Hepatocyte (in vitro differentiated cells): ENCODE measurements around the gene ERC2. TPM values are rescaled to one million over a fixed set of nuclear protein-coding genes. Genes with fewer than 3 reads are reported as not detected.

Experiments
- DNase-seq: peaks from one replicate; pipeline ENCODE4 v3.0.0-alpha.2; 2016; ENCODE audit warnings: low spot score
- H2AFZ ChIP-seq: fragments of 200-600 bp; sonication (generic); 2 replicates; pipeline ENCODE4 v1.6.0; 2016; ENCODE audit warnings: antibody characterized with exemption, mild to moderate bottlenecking
- H3K27ac ChIP-seq: fragments of 200-600 bp; sonication (generic); 2 replicates; pipeline ENCODE4 v1.5.1; 2016; ENCODE audit warnings: mild to moderate bottlenecking
- H3K27me3 ChIP-seq: fragments of 200-600 bp; sonication (generic); 2 replicates; pipeline ENCODE4 v1.6.1; 2016
- H3K36me3 ChIP-seq: fragments of 200-600 bp; sonication (generic); replicated peaks from 2 replicates; pipeline ENCODE4 v1.5.1; 2016; ENCODE audit warnings: low read depth; ENCODE audit not compliant: insufficient read depth
- H3K4me1 ChIP-seq: fragments of 200-600 bp; sonication (generic); 2 replicates; pipeline ENCODE4 v1.5.1; 2016; ENCODE audit warnings: mild to moderate bottlenecking, moderate library complexity; ENCODE audit not compliant: insufficient read depth
- H3K4me2 ChIP-seq: fragments of 200-600 bp; sonication (generic); 2 replicates; pipeline ENCODE4 v1.6.0; 2016
- H3K4me3 ChIP-seq: fragments of 200-600 bp; sonication (generic); 2 replicates; pipeline ENCODE4 v1.5.1; 2016; ENCODE audit warnings: mild to moderate bottlenecking
- H3K79me2 ChIP-seq: fragments of 200-600 bp; sonication (generic); 2 replicates; pipeline ENCODE4 v1.6.0; 2017; ENCODE audit warnings: mild to moderate bottlenecking
- H3K9me2 ChIP-seq: fragments of 200-600 bp; sonication (generic); replicated peaks from 2 replicates; pipeline ENCODE4 v1.6.0; 2017; ENCODE audit warnings: mild to moderate bottlenecking; ENCODE audit not compliant: insufficient read depth
- H3K9me3 ChIP-seq: fragments of 200-600 bp; sonication (generic); 2 replicates; pipeline ENCODE4 v1.5.1; 2016; ENCODE audit warnings: low read depth, mild to moderate bottlenecking
- H4K20me1 ChIP-seq: fragments of 200-600 bp; sonication (generic); 2 replicates; pipeline ENCODE4 v1.6.0; 2016; ENCODE audit warnings: mild to moderate bottlenecking; ENCODE audit not compliant: insufficient read depth, poor library complexity, severe bottlenecking
- EZH2 ChIP-seq: fragments of 200-600 bp; sonication (generic); IDR thresholded peaks from 2 replicates; pipeline ENCODE4 v1.6.1; 2016; ENCODE audit warnings: antibody characterized with exemption, mild to moderate bottlenecking, borderline replicate concordance
- EZH2phosphoT487 ChIP-seq: fragments of 200-600 bp; sonication (generic); IDR thresholded peaks from one replicate; pipeline ENCODE4 v1.6.1; 2018; ENCODE audit warnings: antibody characterized with exemption, mild to moderate bottlenecking, low read depth, moderate library complexity; ENCODE audit not compliant: unreplicated experiment, severe bottlenecking
- whole genome bisulfite sequencing: methylation state at CpG from one replicate; pipeline ENCODE4 v1.1.6; 2016; ENCODE audit warnings: low lambda C conversion rate; ENCODE audit errors: missing lambda C conversion rate; 5-methylcytosine and 5-hydroxymethylcytosine counted together
- polyA plus RNA-seq: library from polyadenylated mRNA; unstranded; fragments of >200 nt; fragmentation: Nextera tagmentation; extraction: Ambion mirVana; gene quantifications from 2 replicates; pipeline ENCODE4 v1.2.1, GENCODE V29; 2016
- total RNA-seq: library from RNA; depleted of rRNA; stranded (reverse); fragments of >200 nt; gene quantifications from 2 replicates; pipeline ENCODE4 v1.2.3, GENCODE V29; 2014
- TF ChIP-seq, protein P1 (sequence below): fragments of 200-600 bp; sonication (generic); IDR thresholded peaks from 2 replicates; pipeline ENCODE4 v1.5.1; 2016; ENCODE audit warnings: antibody characterized with exemption, mild to moderate bottlenecking; ENCODE audit not compliant: poor library complexity

Gene ERC2
- total and polyA plus RNA-seq, 2 experiments from 2014 or later: 1.2 to 5.3 TPM

DNA sequence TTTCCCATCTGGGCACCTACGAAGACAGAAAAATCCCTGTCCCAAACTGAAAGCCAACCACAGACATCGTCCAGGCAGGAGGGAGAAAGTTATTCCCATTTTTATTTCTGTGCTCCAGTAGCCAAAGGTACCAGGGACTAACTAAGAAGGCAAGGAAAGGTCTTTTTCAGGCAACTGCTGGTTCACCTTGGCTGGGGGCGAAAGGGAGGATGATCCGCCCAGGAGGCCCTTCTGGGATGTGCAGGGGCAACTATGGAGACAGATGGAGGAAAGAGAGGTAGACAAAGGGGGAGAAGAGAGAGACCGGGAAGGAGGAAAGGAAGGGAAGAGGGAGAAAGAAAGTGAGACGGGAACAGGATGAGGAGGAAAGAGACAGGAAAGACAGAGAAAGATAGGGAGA is 994.5 kb downstream of the ERC2 start:
- TF ChIP-seq EZH2phosphoT487 (no peak), EZH2 (no peak)
- TF ChIP-seq, protein P1, sequence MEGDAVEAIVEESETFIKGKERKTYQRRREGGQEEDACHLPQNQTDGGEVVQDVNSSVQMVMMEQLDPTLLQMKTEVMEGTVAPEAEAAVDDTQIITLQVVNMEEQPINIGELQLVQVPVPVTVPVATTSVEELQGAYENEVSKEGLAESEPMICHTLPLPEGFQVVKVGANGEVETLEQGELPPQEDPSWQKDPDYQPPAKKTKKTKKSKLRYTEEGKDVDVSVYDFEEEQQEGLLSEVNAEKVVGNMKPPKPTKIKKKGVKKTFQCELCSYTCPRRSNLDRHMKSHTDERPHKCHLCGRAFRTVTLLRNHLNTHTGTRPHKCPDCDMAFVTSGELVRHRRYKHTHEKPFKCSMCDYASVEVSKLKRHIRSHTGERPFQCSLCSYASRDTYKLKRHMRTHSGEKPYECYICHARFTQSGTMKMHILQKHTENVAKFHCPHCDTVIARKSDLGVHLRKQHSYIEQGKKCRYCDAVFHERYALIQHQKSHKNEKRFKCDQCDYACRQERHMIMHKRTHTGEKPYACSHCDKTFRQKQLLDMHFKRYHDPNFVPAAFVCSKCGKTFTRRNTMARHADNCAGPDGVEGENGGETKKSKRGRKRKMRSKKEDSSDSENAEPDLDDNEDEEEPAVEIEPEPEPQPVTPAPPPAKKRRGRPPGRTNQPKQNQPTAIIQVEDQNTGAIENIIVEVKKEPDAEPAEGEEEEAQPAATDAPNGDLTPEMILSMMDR: no peak
- no peak for DNase-seq
- Histone ChIP-seq H3K4me1 (no peaks in the 10 kb centered on the region), H3K27me3 (no peaks in the 10 kb centered on the region), H3K4me3 (no peak overlapping the region), H3K79me2 (peaks cover 71% of the 10 kb centered on the region), H3K9me2 (no peaks in the 10 kb centered on the region), H3K27ac (peak overlapping the region; percentile 70), H3K9me3 (no peaks in the 10 kb centered on the region), H3K4me2 (peak overlapping the region; percentile 59), H2AFZ (no peak overlapping the region), H4K20me1 (peaks cover 7% of the 10 kb centered on the region), H3K36me3 (no peaks in the 10 kb centered on the region)
- 84% methylated on average over 6 of the region's 6 CpGs for WGBS

DNA sequence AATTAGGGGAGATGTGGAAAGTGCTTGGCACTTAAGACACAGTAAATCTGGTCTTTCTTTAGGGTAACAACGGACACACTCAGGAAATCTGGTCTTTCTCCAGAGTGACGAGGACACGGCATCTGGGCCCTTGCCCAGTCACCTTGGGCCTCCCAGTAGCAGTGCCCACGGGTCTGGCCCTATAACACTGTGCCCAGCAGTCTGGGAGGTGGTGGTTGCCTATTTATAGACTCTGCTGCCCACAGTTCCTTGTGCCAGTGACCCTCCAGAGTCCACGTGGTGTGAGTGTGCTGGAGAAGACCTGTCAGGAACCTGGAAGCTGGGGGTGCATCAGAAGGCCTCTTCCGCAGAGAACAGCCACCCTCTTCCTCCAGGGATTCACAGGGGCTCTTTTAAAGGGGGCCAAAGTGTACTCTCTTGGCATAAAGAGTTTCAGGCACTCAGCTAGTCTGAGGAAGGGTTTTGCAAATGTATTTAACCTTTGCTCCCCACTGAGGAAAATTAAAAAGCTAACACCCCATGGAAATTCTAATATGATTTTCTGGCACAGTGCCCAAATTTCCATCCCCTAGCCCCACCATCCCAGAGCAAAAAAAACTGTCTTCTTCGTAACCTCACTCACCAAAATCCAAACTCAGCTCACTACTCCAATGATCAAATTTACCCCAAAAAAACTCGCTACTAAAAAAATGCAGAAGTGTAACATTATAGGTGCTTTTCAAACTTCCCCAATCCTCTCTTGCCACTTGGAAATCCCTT is 996.6 kb downstream of the ERC2 start:
- Histone ChIP-seq H3K4me1 (no peaks in the 10 kb centered on the region), H3K9me3 (no peaks in the 10 kb centered on the region), H3K36me3 (no peaks in the 10 kb centered on the region), H3K27me3 (no peaks in the 10 kb centered on the region), H3K27ac (peak overlapping the region; percentile 70), H3K9me2 (no peaks in the 10 kb centered on the region), H3K79me2 (peaks cover 56% of the 10 kb centered on the region), H2AFZ (no peak overlapping the region), H4K20me1 (peaks cover 7% of the 10 kb centered on the region), H3K4me3 (no peak overlapping the region), H3K4me2 (peak overlapping the region; percentile 59)
- TF ChIP-seq, protein P1: no peak
- TF ChIP-seq EZH2phosphoT487 (no peak), EZH2 (no peak)
- no peak for DNase-seq
- WGBS: 79% methylated on average over 8 of the region's 8 CpGs

DNA sequence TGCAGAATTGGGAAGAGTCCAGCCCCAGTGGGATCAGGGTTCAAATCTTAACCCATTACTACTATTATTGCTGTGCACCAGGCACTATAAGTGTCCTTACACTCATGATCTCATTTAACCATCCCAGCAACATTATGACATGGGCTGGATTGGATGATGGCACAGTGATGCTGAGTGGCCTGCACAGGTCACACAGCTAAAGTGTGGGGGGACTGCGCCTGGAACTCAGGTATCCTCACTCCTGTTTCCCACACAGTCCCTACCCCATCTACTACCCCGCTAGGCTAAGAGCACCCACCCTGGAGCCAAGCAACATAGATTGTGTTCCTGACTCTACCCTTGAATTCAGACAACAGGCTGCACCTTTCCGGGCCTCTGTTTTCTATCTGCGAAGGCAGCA is 997.2 kb downstream of the ERC2 start:
- Histone ChIP-seq H3K27me3 (no peaks in the 10 kb centered on the region), H3K4me1 (no peaks in the 10 kb centered on the region), H3K4me2 (no peak overlapping the region), H3K36me3 (no peaks in the 10 kb centered on the region), H3K27ac (peak overlapping the region; percentile 70), H4K20me1 (peaks cover 5% of the 10 kb centered on the region), H2AFZ (no peak overlapping the region), H3K79me2 (peaks cover 50% of the 10 kb centered on the region), H3K9me3 (no peaks in the 10 kb centered on the region), H3K4me3 (no peak overlapping the region), H3K9me2 (no peaks in the 10 kb centered on the region)
- no peak for DNase-seq
- WGBS: 73% methylated on average over 4 of the region's 4 CpGs
- TF ChIP-seq, protein P1: no peak
- no peak for TF ChIP-seq EZH2phosphoT487
